Measurements from ENCODE around the gene PARP14. TPM values are rescaled to one million over a fixed set of nuclear protein-coding genes. Genes with fewer than 3 reads are reported as not detected.

Gene PARP14
- total and polyA plus RNA-seq, 2 experiments from 2014 or later, result 8.5 to 33.1 TPM

DNA sequence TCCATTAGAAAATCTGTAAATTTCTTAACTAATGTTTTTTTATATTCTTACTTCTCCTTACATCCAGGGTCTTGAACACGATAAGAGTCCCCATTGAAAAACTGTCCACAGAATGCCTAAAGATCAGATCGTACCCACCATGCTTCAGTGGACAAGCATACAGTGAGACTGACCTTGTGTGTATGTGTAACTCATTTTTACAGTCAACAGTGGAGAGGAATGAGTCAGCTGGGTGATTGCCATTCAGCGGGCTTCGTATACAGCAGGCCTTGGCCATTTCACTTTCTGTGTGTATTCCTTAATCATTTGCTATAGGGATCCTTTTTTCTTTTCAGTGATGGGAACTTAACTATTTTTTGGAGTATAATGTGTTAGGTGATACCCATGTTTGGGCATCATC, 10.6 kb downstream of the PARP14 start:
- Histone ChIP-seq H3K36me3 (replicated peaks; ENCODE audit: insufficient read depth, low read depth) (no peaks in the 10 kb centered on the region), H3K4me3 (no peak overlapping the region), H3K9me3 (ENCODE audit: low read depth) (no peaks in the 10 kb centered on the region), H3K27ac (peak overlapping the region; percentile 6), H4K20me1 (ENCODE audit: insufficient read depth, poor library complexity, severe bottlenecking) (no peaks in the 10 kb centered on the region), H3K4me1 (ENCODE audit: insufficient read depth) (peaks cover 5% of the 10 kb centered on the region), H3K79me2 (no peaks in the 10 kb centered on the region), H3K9me2 (replicated peaks; ENCODE audit: insufficient read depth) (no peaks in the 10 kb centered on the region), H3K4me2 (no peak overlapping the region), H3K27me3 (no peaks in the 10 kb centered on the region), H2AFZ (no peak overlapping the region)
- WGBS (ENCODE audit: low lambda C conversion rate, missing lambda C conversion rate), result 76% methylated on average over 4 of the region's 4 CpGs
- peak; percentile 50 for DNase-seq (ENCODE audit: low spot score)
- no peak for TF ChIP-seq EZH2 (IDR thresholded peaks at IDR 0.05; ENCODE audit: borderline replicate concordance)
- no peak for TF ChIP-seq EZH2phosphoT487 (IDR thresholded peaks at IDR 0.05; ENCODE audit: low read depth, severe bottlenecking, unreplicated experiment)
- TF ChIP-seq, protein P1, sequence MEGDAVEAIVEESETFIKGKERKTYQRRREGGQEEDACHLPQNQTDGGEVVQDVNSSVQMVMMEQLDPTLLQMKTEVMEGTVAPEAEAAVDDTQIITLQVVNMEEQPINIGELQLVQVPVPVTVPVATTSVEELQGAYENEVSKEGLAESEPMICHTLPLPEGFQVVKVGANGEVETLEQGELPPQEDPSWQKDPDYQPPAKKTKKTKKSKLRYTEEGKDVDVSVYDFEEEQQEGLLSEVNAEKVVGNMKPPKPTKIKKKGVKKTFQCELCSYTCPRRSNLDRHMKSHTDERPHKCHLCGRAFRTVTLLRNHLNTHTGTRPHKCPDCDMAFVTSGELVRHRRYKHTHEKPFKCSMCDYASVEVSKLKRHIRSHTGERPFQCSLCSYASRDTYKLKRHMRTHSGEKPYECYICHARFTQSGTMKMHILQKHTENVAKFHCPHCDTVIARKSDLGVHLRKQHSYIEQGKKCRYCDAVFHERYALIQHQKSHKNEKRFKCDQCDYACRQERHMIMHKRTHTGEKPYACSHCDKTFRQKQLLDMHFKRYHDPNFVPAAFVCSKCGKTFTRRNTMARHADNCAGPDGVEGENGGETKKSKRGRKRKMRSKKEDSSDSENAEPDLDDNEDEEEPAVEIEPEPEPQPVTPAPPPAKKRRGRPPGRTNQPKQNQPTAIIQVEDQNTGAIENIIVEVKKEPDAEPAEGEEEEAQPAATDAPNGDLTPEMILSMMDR (IDR thresholded peaks at IDR 0.05; ENCODE audit: poor library complexity), result no peak

DNA sequence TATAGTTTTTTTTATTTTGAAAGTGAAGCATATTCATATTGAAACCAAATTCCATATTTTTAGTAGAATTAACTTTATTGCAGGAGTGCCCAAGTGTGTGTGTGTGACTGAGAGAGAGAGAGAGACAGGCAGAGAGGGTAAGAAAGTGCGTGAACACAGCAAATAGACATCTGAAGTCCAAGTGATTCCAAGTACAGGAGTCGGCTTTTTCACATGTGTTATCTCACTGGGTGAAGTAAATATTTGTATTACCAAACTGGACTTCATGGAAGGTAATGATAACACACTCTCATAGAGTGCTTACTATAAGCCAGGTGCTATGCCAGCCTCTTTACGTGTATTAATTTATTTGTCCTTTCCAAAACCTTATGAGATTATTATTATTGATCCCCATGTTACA, 12.0 kb downstream of the PARP14 start:
- no peaks in the 10 kb centered on the region for H4K20me1 ChIP-seq (ENCODE audit: insufficient read depth, poor library complexity, severe bottlenecking)
- H3K79me2 ChIP-seq, result no peaks in the 10 kb centered on the region
- no peak for DNase-seq (ENCODE audit: low spot score)
- TF ChIP-seq, protein P1 (IDR thresholded peaks at IDR 0.05; ENCODE audit: poor library complexity), result no peak
- TF ChIP-seq EZH2phosphoT487 (IDR thresholded peaks at IDR 0.05; ENCODE audit: low read depth, severe bottlenecking, unreplicated experiment), result no peak
- no peak for TF ChIP-seq EZH2 (IDR thresholded peaks at IDR 0.05; ENCODE audit: borderline replicate concordance)
- H3K9me3 ChIP-seq (ENCODE audit: low read depth), result no peaks in the 10 kb centered on the region
- H3K4me2 ChIP-seq, result no peak overlapping the region
- no peak overlapping the region for H3K4me3 ChIP-seq
- H2AFZ ChIP-seq, result no peak overlapping the region
- no peaks in the 10 kb centered on the region for H3K27me3 ChIP-seq
- peaks cover 5% of the 10 kb centered on the region for H3K4me1 ChIP-seq (ENCODE audit: insufficient read depth)
- peak overlapping the region; percentile 15 for H3K27ac ChIP-seq
- H3K9me2 ChIP-seq (replicated peaks; ENCODE audit: insufficient read depth), result no peaks in the 10 kb centered on the region
- H3K36me3 ChIP-seq (replicated peaks; ENCODE audit: insufficient read depth, low read depth), result no peaks in the 10 kb centered on the region
- 48% methylated on average over 3 of the region's 3 CpGs for WGBS (ENCODE audit: low lambda C conversion rate, missing lambda C conversion rate)

DNA sequence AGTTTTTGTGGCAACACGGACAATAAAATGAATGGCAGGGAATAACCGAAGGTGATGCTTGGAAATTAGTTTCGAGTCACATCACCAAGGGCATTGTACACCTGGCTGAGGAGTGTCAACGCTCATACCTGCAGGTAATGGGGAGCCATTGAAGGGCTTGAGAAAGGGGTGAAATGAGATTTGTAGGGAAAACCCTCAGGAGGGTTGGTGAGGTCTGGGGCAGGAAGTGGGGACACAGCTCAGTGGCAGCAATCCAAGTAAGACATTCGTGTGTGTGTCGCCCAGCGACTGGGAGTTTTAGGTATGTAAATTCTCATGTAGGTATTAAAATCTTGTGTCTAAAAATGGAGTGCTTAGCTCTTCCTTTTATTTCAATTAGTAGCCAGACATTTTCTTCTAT, 14.3 kb downstream of the PARP14 start:
- Histone ChIP-seq H3K4me2 (no peak overlapping the region), H3K36me3 (replicated peaks; ENCODE audit: insufficient read depth, low read depth) (no peaks in the 10 kb centered on the region), H3K27ac (no peak overlapping the region), H3K9me3 (ENCODE audit: low read depth) (no peaks in the 10 kb centered on the region), H3K27me3 (no peaks in the 10 kb centered on the region), H3K4me3 (no peak overlapping the region), H4K20me1 (ENCODE audit: insufficient read depth, poor library complexity, severe bottlenecking) (no peaks in the 10 kb centered on the region), H3K9me2 (replicated peaks; ENCODE audit: insufficient read depth) (no peaks in the 10 kb centered on the region), H2AFZ (no peak overlapping the region), H3K4me1 (ENCODE audit: insufficient read depth) (peaks cover 3% of the 10 kb centered on the region), H3K79me2 (no peaks in the 10 kb centered on the region)
- 96% methylated on average over 7 of the region's 7 CpGs for WGBS (ENCODE audit: low lambda C conversion rate, missing lambda C conversion rate)
- DNase-seq (ENCODE audit: low spot score), result no peak
- TF ChIP-seq EZH2 (IDR thresholded peaks at IDR 0.05; ENCODE audit: borderline replicate concordance) (no peak), EZH2phosphoT487 (IDR thresholded peaks at IDR 0.05; ENCODE audit: low read depth, severe bottlenecking, unreplicated experiment) (no peak)
- TF ChIP-seq, protein P1 (IDR thresholded peaks at IDR 0.05; ENCODE audit: poor library complexity), result no peak

All from hepatocyte (in vitro differentiated cells).